ENCODE results near the gene KRTAP20-4.

DNA sequence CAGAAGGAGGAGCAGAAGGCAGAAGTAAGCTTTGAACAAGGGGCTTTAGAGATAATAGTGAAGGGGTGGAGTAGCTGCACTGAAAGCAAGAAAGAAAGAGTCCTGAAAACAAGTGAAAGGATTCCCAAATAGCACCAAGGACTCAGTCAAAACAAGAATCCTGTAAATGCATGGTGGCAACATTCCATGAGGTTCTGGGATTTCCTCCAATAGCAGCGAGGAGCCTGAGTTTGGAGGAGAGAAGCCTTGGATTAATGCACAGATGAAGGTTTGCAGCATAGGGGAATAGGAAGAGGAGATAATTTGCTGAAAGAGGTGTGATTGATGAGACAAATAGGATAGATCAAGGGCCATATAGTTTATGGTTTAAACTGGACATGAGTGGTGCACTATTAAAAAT lies 41.1 kb upstream of the KRTAP20-4 start:
- TF ChIP-seq, protein P1, sequence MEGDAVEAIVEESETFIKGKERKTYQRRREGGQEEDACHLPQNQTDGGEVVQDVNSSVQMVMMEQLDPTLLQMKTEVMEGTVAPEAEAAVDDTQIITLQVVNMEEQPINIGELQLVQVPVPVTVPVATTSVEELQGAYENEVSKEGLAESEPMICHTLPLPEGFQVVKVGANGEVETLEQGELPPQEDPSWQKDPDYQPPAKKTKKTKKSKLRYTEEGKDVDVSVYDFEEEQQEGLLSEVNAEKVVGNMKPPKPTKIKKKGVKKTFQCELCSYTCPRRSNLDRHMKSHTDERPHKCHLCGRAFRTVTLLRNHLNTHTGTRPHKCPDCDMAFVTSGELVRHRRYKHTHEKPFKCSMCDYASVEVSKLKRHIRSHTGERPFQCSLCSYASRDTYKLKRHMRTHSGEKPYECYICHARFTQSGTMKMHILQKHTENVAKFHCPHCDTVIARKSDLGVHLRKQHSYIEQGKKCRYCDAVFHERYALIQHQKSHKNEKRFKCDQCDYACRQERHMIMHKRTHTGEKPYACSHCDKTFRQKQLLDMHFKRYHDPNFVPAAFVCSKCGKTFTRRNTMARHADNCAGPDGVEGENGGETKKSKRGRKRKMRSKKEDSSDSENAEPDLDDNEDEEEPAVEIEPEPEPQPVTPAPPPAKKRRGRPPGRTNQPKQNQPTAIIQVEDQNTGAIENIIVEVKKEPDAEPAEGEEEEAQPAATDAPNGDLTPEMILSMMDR (IDR thresholded peaks at IDR 0.05; ENCODE audit: insufficient read depth, low read length, poor library complexity, severe bottlenecking): no peak
- TF ChIP-seq EZH2phosphoT487 (conservative IDR thresholded peaks at IDR 0.05; ENCODE audit: low read length): no peak

Measured in SU-DHL-6 (cell line).